Measurements from ENCODE around the gene GPALPP1.

The GPALPP1 gene

GRCh38 chr13:44972956-44973581 lies 16.3 kb upstream of the GPALPP1 start:
- no peak for TF ChIP-seq CTCF (IDR thresholded peaks at IDR 0.05)
- H3K4me3 ChIP-seq (ENCODE audit: low read depth in 1 of 2, low read length in 1 of 2), result no peak overlapping the region
- no peaks in the 10 kb centered on the region for H3K27me3 ChIP-seq
- no peaks in the 10 kb centered on the region for H3K36me3 ChIP-seq
- H3K4me1 ChIP-seq (ENCODE audit: control insufficient read depth in 1 of 2, insufficient read depth in 1 of 2, low read depth in 1 of 2, low read length in 1 of 2), result peaks cover 20% of the 10 kb centered on the region in 2 experiments
- H3K9me3 ChIP-seq, result no peaks in the 10 kb centered on the region
- no peak overlapping the region for H3K27ac ChIP-seq

- H3K4me1 ChIP-seq (ENCODE audit: control insufficient read depth in 1 of 2, insufficient read depth in 1 of 2, low read depth in 1 of 2, low read length in 1 of 2), result peaks cover 26 to 30% of the 10 kb centered on the region in 2 experiments
- no peak for TF ChIP-seq CTCF (IDR thresholded peaks at IDR 0.05)
- peak overlapping the region in 1 of 2 experiments; percentile 26 for H3K4me3 ChIP-seq (ENCODE audit: low read depth in 1 of 2, low read length in 1 of 2)
- no peaks in the 10 kb centered on the region for H3K9me3 ChIP-seq
- peak overlapping the region; percentile 67 for H3K27ac ChIP-seq
- no peaks in the 10 kb centered on the region for H3K27me3 ChIP-seq
- H3K36me3 ChIP-seq, result no peaks in the 10 kb centered on the region
These were observed 15.1 kb upstream of the GPALPP1 start for GRCh38 chr13:44974056-44974793.

GRCh38 chr13:44976196-44976595 lies 13.1 kb upstream of the GPALPP1 start:
- Histone ChIP-seq H3K4me3 (ENCODE audit: low read depth in 1 of 2, low read length in 1 of 2) (no peak overlapping the region), H3K27me3 (no peaks in the 10 kb centered on the region), H3K9me3 (no peaks in the 10 kb centered on the region), H3K36me3 (no peaks in the 10 kb centered on the region), H3K27ac (peak overlapping the region; percentile 67), H3K4me1 (ENCODE audit: control insufficient read depth in 1 of 2, insufficient read depth in 1 of 2, low read depth in 1 of 2, low read length in 1 of 2) (peaks cover 26 to 33% of the 10 kb centered on the region in 2 experiments)
- TF ChIP-seq CTCF (IDR thresholded peaks at IDR 0.05), result no peak

- no peak for TF ChIP-seq CTCF (IDR thresholded peaks at IDR 0.05)
- H3K36me3 ChIP-seq, result no peaks in the 10 kb centered on the region
These were observed 12.3 kb upstream of the GPALPP1 start for GRCh38 chr13:44976949-44977583.

GRCh38 chr13:44978328-44978727 lies 11.0 kb upstream of the GPALPP1 start:
- H3K4me3 ChIP-seq (ENCODE audit: low read depth in 1 of 2, low read length in 1 of 2), result no peak overlapping the region
- H3K9me3 ChIP-seq, result no peaks in the 10 kb centered on the region
- TF ChIP-seq CTCF (IDR thresholded peaks at IDR 0.05), result no peak
- H3K4me1 ChIP-seq (ENCODE audit: control insufficient read depth in 1 of 2, insufficient read depth in 1 of 2, low read depth in 1 of 2, low read length in 1 of 2), result peaks cover 26 to 33% of the 10 kb centered on the region in 2 experiments
- H3K27ac ChIP-seq, result peak overlapping the region; percentile 16
- H3K27me3 ChIP-seq, result no peaks in the 10 kb centered on the region
- no peaks in the 10 kb centered on the region for H3K36me3 ChIP-seq

More at GRCh38 chr13:44976949-44977583, 12.3 kb upstream of the GPALPP1 start:
- H3K4me1 ChIP-seq (ENCODE audit: control insufficient read depth in 1 of 2, insufficient read depth in 1 of 2, low read depth in 1 of 2, low read length in 1 of 2), result peaks cover 26 to 33% of the 10 kb centered on the region in 2 experiments
- H3K9me3 ChIP-seq, result no peaks in the 10 kb centered on the region
- peak overlapping the region; percentile 67 for H3K27ac ChIP-seq
- H3K4me3 ChIP-seq (ENCODE audit: low read depth in 1 of 2, low read length in 1 of 2), result no peak overlapping the region
- H3K27me3 ChIP-seq, result no peaks in the 10 kb centered on the region
